Measurements from ENCODE around the gene FBXO33. TPM values are rescaled to one million over a fixed set of nuclear protein-coding genes. Genes with fewer than 3 reads are reported as not detected.

Gene FBXO33
- total RNA-seq, 1 experiment from 2014 or later, result 3.9 TPM

DNA sequence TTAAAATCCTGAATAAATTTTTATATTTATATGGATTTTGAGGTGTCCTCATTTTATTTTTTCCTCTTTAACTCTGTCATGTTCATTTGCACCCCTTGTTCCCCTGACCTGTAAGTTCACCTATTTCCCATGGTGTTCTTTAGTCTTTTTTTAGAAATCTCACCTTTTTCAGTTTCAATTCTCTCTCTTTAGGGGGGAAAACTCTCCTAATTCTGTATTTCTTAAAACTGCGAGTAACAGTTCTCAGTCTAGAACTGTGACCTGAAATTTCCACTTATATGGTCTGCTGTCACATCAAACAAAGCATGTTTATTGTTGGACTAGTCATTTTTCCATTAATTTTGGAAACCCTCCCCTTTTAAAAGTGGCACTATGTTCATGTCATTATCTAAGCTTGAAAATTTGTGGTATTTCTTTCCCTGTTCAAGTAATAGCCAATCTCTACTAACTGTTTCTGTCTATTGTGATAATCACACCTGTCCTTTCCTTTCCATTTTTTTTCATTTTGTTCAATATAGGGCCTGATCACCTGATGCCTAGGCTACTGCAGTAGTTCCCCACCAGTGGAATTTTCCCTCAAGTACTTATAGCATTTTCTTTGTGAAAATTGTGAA is 14.0 kb upstream of the FBXO33 start:
- intact Hi-C loops (cut with micrococcal nuclease), result no loop called here
- no peak overlapping the region for H3K4me3 Mint-ChIP-seq (ENCODE audit: unreplicated experiment)
- TF ChIP-seq CTCF (IDR thresholded peaks at IDR 0.05; ENCODE audit: unreplicated experiment), result no peak
- no peak for DNase-seq (ENCODE audit: unreplicated experiment)
- H3K36me3 Mint-ChIP-seq (ENCODE audit: insufficient read depth, unreplicated experiment), result no peaks in the 10 kb centered on the region
- no peak overlapping the region for H3K27ac Mint-ChIP-seq (ENCODE audit: low read depth, unreplicated experiment)
- no TSS peak for BruUV-seq (replicated peaks)
- H3K9me3 Mint-ChIP-seq (ENCODE audit: unreplicated experiment), result no peaks in the 10 kb centered on the region
- ChIA-PET POLR2A (interaction anchor here (0.7 to 2.5 kb wide), 3 partner anchors 12 to 26 kb away, joined by 3 to 13 read pairs (median 4); partner anchors contain the start of gene FBXO33), CTCF (interaction anchor here (1.5 kb wide), 1 partner anchor 12 kb away, joined by 3 read pairs; no protein-coding TSS in a partner anchor)
- H3K4me1 Mint-ChIP-seq (ENCODE audit: insufficient read depth, unreplicated experiment), result peaks cover 7% of the 10 kb centered on the region
- H3K27me3 Mint-ChIP-seq (ENCODE audit: insufficient read depth, unreplicated experiment), result no peaks in the 10 kb centered on the region

DNA sequence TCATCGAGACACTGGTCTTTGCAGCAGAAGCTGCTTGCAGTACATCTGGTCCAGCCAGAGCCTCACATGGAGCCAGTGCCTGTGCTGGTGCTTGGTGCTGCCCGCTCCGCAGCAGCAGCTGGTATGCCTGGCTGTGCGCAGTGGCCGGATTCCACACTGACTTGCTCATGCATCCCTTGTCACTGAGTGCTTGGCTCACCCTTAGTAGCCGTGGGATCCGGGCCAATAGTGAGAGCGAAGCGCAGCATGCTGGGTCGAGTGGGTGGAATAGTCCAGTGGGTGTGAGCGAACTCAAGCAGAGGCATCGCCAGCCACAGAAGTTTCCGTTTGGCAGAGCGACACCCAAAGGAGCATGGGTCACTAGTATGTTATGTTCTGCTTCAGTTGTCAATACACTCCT is 10.1 kb upstream of the FBXO33 start:
- no TSS peak for BruUV-seq (replicated peaks)
- no peak for TF ChIP-seq CTCF (IDR thresholded peaks at IDR 0.05; ENCODE audit: unreplicated experiment)
- DNase-seq (ENCODE audit: unreplicated experiment), result peak; percentile 63
- Mint-ChIP-seq H3K27me3 (ENCODE audit: insufficient read depth, unreplicated experiment) (no peaks in the 10 kb centered on the region), H3K27ac (ENCODE audit: low read depth, unreplicated experiment) (no peak overlapping the region), H3K4me3 (ENCODE audit: unreplicated experiment) (no peak overlapping the region), H3K9me3 (ENCODE audit: unreplicated experiment) (no peaks in the 10 kb centered on the region), H3K36me3 (ENCODE audit: insufficient read depth, unreplicated experiment) (no peaks in the 10 kb centered on the region), H3K4me1 (ENCODE audit: insufficient read depth, unreplicated experiment) (peaks cover 4% of the 10 kb centered on the region)
- intact Hi-C loops (cut with micrococcal nuclease), result no loop called here
- CTCF ChIA-PET, result interaction anchor here (0.6 to 1.0 kb wide), 2 partner anchors 9 to 144 kb away, joined by 3 to 6 read pairs; no protein-coding TSS in a partner anchor
- POLR2A ChIA-PET, result interaction anchor here (3.1 kb wide), 1 partner anchor 9 kb away, joined by 16 read pairs; the partner anchor contains the start of gene FBXO33

GRCh38 chr14:39441805-39442204 is 9.6 kb upstream of the FBXO33 start:
- Mint-ChIP-seq H3K9me3 (ENCODE audit: unreplicated experiment) (no peaks in the 10 kb centered on the region), H3K4me1 (ENCODE audit: insufficient read depth, unreplicated experiment) (no peaks in the 10 kb centered on the region), H3K27me3 (ENCODE audit: insufficient read depth, unreplicated experiment) (no peaks in the 10 kb centered on the region), H3K36me3 (ENCODE audit: insufficient read depth, unreplicated experiment) (no peaks in the 10 kb centered on the region), H3K27ac (ENCODE audit: low read depth, unreplicated experiment) (no peak overlapping the region), H3K4me3 (ENCODE audit: unreplicated experiment) (no peak overlapping the region)
- ChIA-PET POLR2A (interaction anchor here (3.1 kb wide), 1 partner anchor 9 kb away, joined by 16 read pairs; the partner anchor contains the start of gene FBXO33), CTCF (interaction anchor here (0.6 to 1.0 kb wide), 2 partner anchors 9 to 143 kb away, joined by 3 to 6 read pairs; no protein-coding TSS in a partner anchor)
- no peak for TF ChIP-seq CTCF (IDR thresholded peaks at IDR 0.05; ENCODE audit: unreplicated experiment)
- no peak for DNase-seq (ENCODE audit: unreplicated experiment)
- intact Hi-C loops (cut with micrococcal nuclease), result no loop called here
- BruUV-seq (replicated peaks), result no TSS peak

DNA sequence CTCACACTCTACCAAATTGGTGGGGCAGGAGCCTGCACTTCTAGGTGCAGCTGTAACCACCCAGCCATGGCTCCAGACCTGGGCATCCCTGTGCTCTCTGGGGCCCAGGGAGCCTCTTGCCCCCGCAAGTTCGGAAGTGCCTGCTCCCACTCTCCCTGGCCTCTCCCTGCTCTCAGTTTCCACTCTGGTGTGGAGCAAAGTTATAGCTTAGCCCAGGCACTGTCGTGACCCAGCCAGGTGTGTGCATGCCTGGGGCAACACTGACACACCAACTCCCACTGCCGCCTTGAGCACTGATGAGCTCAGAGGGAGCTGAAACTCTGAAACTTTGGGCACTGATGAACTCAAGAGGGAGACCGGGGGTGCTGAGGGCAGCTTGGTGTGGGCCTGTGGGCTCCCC is 8.7 kb upstream of the FBXO33 start:
- H3K27me3 Mint-ChIP-seq (ENCODE audit: insufficient read depth, unreplicated experiment), result no peaks in the 10 kb centered on the region
- no peak overlapping the region for H3K4me3 Mint-ChIP-seq (ENCODE audit: unreplicated experiment)
- BruUV-seq (replicated peaks), result no TSS peak
- no peaks in the 10 kb centered on the region for H3K9me3 Mint-ChIP-seq (ENCODE audit: unreplicated experiment)
- no peaks in the 10 kb centered on the region for H3K4me1 Mint-ChIP-seq (ENCODE audit: insufficient read depth, unreplicated experiment)
- ChIA-PET POLR2A (interaction anchor here (3.1 kb wide), 1 partner anchor 8 kb away, joined by 16 read pairs; the partner anchor contains the start of gene FBXO33), CTCF (no interaction called here)
- DNase-seq (ENCODE audit: unreplicated experiment), result no peak
- H3K27ac Mint-ChIP-seq (ENCODE audit: low read depth, unreplicated experiment), result no peak overlapping the region
- intact Hi-C loops (cut with micrococcal nuclease), result no loop called here
- H3K36me3 Mint-ChIP-seq (ENCODE audit: insufficient read depth, unreplicated experiment), result no peaks in the 10 kb centered on the region
- TF ChIP-seq CTCF (IDR thresholded peaks at IDR 0.05; ENCODE audit: unreplicated experiment), result no peak
